Smooth muscle cell (in vitro differentiated cells): Measurements from ENCODE around the gene ELMO2. TPM values are rescaled to one million over a fixed set of nuclear protein-coding genes. Genes with fewer than 3 reads are reported as not detected.

Experiments
- DNase-seq: peaks from one replicate; lab custom pipeline; 2025; ENCODE audit not compliant: unreplicated experiment; lab: John Stamatoyannopoulos, UW
- H2AFZ ChIP-seq: fragments of 200-600 bp; sonication (generic); 2 replicates; pipeline ENCODE4 v1.6.0; 2016; ENCODE audit warnings: antibody characterized with exemption, low read depth, mild to moderate bottlenecking
- H3F3A ChIP-seq: fragments of 200-600 bp; sonication (generic); 2 replicates; pipeline ENCODE4 v1.6.0; 2017; ENCODE audit warnings: antibody characterized with exemption, low read depth
- H3K27ac ChIP-seq: fragments of 200-600 bp; sonication (generic); 2 replicates; pipeline ENCODE4 v1.5.1; 2016; ENCODE audit warnings: low read depth, mild to moderate bottlenecking
- H3K27me3 ChIP-seq: fragments of 200-600 bp; sonication (generic); 2 replicates; pipeline ENCODE4 v1.6.1; 2016; ENCODE audit warnings: low read depth, mild to moderate bottlenecking
- H3K36me3 ChIP-seq: fragments of 200-600 bp; sonication (generic); 2 replicates; pipeline ENCODE4 v1.5.1; 2016; ENCODE audit warnings: low read depth
- H3K4me1 ChIP-seq: fragments of 200-600 bp; sonication (generic); 2 replicates; pipeline ENCODE4 v1.5.1; 2016; ENCODE audit warnings: low read depth
- H3K4me2 ChIP-seq: fragments of 200-600 bp; sonication (generic); 2 replicates; pipeline ENCODE4 v1.6.0; 2016; ENCODE audit warnings: mild to moderate bottlenecking
- H3K4me3 ChIP-seq: fragments of 200-600 bp; sonication (generic); 2 replicates; pipeline ENCODE4 v1.5.1; 2016; ENCODE audit warnings: mild to moderate bottlenecking
- H3K79me2 ChIP-seq: fragments of 200-600 bp; sonication (generic); 2 replicates; pipeline ENCODE4 v1.6.0; 2016; ENCODE audit warnings: low read depth, mild to moderate bottlenecking
- H3K9ac ChIP-seq: fragments of 200-600 bp; sonication (generic); 2 replicates; pipeline ENCODE4 v1.6.0; 2016; ENCODE audit warnings: low read depth
- H3K9me3 ChIP-seq: fragments of 200-600 bp; sonication (generic); replicated peaks from 2 replicates; pipeline ENCODE4 v1.5.1; 2016; ENCODE audit warnings: low read depth
- H4K20me1 ChIP-seq: fragments of 200-600 bp; sonication (generic); 2 replicates; pipeline ENCODE4 v1.6.0; 2016; ENCODE audit warnings: low read depth
- CTCF ChIP-seq: fragments of 200-600 bp; sonication (generic); IDR thresholded peaks from 2 replicates; pipeline ENCODE4 v1.5.1; 2017; ENCODE audit warnings: borderline replicate concordance, mild to moderate bottlenecking, antibody characterized with exemption; ENCODE audit not compliant: insufficient read depth, poor library complexity, severe bottlenecking
- WGBS: methylation state at CpG from one replicate; pipeline ENCODE4 v1.1.7; 2016; ENCODE audit warnings: low lambda C conversion rate; 5-methylcytosine and 5-hydroxymethylcytosine counted together
- polyA plus RNA-seq: library from polyadenylated mRNA; unstranded; fragments of >200 nt; fragmentation: Nextera tagmentation; extraction: Ambion mirVana; gene quantifications from 2 replicates; pipeline ENCODE4 v1.2.1, GENCODE V29; 2016
- total RNA-seq: library from RNA; depleted of rRNA; stranded (reverse); fragments of >200 nt; gene quantifications from 2 replicates; pipeline ENCODE4 v1.2.3, GENCODE V29; 2014

ELMO2 gene
- total and polyA plus RNA-seq, 2 experiments from 2014 or later: 24.9 to 33.1 TPM

- H3K27me3 ChIP-seq: peaks cover 58% of the 10 kb centered on the region
- H2AFZ ChIP-seq: no peak overlapping the region
Measured at GRCh38 chr20:46430921-46431712, 24.7 kb upstream of the ELMO2 start.

GRCh38 chr20:46427384-46427783 lies 21.0 kb upstream of the ELMO2 start:
- H3K36me3 ChIP-seq: no peaks in the 10 kb centered on the region
- no peak overlapping the region for H3K27ac ChIP-seq
- peaks cover 48% of the 10 kb centered on the region for H3K27me3 ChIP-seq
- H3K4me2 ChIP-seq: no peak overlapping the region
- H3K9ac ChIP-seq: no peak overlapping the region
- peaks cover 14% of the 10 kb centered on the region for H3K4me1 ChIP-seq
- H4K20me1 ChIP-seq: no peaks in the 10 kb centered on the region
- H3F3A ChIP-seq: no peaks in the 10 kb centered on the region
- H3K4me3 ChIP-seq: no peak overlapping the region
- TF ChIP-seq CTCF: no peak
- H3K79me2 ChIP-seq: no peaks in the 10 kb centered on the region
- H3K9me3 ChIP-seq: no peaks in the 10 kb centered on the region
- DNase-seq: no peak
- H2AFZ ChIP-seq: no peak overlapping the region

More at GRCh38 chr20:46430921-46431712, 24.7 kb upstream of the ELMO2 start:
- no peak overlapping the region for H3K4me2 ChIP-seq
- no peak overlapping the region for H3K4me3 ChIP-seq
- no peaks in the 10 kb centered on the region for H3F3A ChIP-seq
- H3K4me1 ChIP-seq: no peaks in the 10 kb centered on the region
- no peaks in the 10 kb centered on the region for H3K9me3 ChIP-seq
- no peak overlapping the region for H3K27ac ChIP-seq
- DNase-seq: no peak
- WGBS: 91% methylated on average over 15 of the region's 15 CpGs
- H4K20me1 ChIP-seq: no peaks in the 10 kb centered on the region
- TF ChIP-seq CTCF: no peak
- H3K9ac ChIP-seq: no peak overlapping the region
- no peaks in the 10 kb centered on the region for H3K36me3 ChIP-seq
- H3K79me2 ChIP-seq: no peaks in the 10 kb centered on the region

GRCh38 chr20:46423882-46424482 lies 17.6 kb upstream of the ELMO2 start:
- Histone ChIP-seq H3K27me3 (peaks cover 16% of the 10 kb centered on the region), H3K27ac (no peak overlapping the region), H3K9ac (no peak overlapping the region), H3K36me3 (no peaks in the 10 kb centered on the region), H3F3A (no peaks in the 10 kb centered on the region), H3K4me1 (peaks cover 14% of the 10 kb centered on the region), H4K20me1 (no peaks in the 10 kb centered on the region), H2AFZ (no peak overlapping the region), H3K4me3 (no peak overlapping the region), H3K79me2 (no peaks in the 10 kb centered on the region), H3K4me2 (no peak overlapping the region), H3K9me3 (no peaks in the 10 kb centered on the region)
- WGBS: 98% methylated on average over 2 of the region's 2 CpGs
- TF ChIP-seq CTCF: no peak
- DNase-seq: no peak
